Fibroblast of peridontal ligament (primary cell): ENCODE measurements around the gene TPSG1.
"Not testable (repeated sequence)": the region's sequence is repeated elsewhere in the genome, so short reads cannot be mapped to it uniquely, and the experiment has no call there.

Source experiments
- DNase-seq: peaks from one replicate; pipeline ENCODE4 v3.0.0-alpha.2; 2010; ENCODE audit errors: extremely low read depth

The TPSG1 gene

DNA sequence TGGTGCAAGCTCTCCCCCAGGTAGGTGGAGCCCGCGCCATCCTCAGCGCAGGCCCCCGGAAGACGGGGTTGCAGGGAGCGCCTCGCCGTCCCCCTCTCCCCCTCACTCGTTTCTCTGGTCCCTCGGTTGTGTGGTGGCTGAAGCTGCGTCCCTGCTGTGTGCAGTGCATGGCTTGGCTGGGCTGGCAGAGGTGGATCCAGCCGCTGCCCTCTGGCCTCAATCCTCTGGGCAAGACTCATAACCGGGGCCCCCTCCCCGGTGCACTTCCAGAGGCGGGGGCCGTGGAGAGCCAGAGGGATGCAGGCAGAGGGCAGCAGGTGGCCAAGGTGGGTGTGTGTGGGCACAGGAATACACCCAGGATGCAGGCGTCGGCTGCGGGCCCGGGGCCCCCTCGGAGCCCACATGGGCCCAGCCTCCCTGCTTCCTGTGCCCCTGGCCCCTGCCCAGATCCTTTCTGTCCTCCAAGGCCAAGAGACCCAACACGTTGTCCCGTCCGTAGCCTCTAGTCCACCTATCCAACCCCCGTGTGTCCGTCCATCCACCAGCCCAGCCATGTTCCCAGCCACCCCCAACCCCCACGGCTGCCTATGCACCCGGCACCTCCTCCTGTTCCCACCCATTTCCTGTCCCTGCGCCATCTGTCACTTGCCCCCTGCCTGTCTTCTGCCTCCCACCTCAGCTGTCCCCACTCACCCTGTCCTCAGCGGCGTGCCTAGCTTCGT lies 9.3 kb downstream of the TPSG1 start:
- no peak for DNase-seq

DNA sequence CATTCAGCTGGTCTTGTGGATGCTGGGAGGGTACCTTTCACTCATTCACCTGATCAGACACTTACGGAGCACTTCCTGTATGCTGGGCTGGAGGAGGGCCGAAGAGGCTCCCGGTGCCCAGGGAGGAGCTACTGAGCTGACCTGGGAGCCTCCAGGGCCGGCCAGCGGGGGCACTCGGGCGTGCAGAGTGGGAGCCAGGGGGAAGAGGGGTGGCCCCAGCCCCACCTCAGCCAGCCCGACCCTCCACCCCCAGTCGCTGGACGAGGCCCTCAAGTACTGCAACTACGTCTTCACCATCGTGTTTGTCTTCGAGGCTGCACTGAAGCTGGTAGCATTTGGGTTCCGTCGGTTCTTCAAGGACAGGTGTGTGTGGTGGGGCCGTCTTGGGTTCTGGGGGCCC lies 10.3 kb downstream of the TPSG1 start:
- DNase-seq, result no peak

- DNase-seq, result no peak
These were observed 11.2 kb downstream of the TPSG1 start for GRCh38 chr16:1213796-1214372.

DNA sequence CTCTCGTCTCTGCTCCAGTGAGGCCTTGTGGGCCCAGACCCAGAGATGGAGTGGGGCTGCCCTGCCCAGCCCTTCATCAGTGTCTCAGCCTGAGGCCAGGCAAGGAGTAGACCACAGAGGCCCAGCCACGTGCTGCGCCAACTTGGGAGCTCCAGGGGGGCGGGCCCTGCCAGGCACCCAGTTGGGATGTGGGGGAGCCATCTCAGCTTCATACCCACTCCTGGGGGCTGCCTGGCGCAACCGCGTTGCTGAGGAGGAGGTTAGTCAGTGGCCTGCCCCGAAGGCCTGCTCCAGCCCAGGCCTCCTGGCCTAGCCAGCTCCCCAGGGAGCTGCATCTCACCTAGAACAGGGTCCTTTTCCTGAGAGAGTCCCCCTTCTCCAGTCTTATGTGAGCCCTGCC lies 11.8 kb downstream of the TPSG1 start:
- no peak for DNase-seq

DNA sequence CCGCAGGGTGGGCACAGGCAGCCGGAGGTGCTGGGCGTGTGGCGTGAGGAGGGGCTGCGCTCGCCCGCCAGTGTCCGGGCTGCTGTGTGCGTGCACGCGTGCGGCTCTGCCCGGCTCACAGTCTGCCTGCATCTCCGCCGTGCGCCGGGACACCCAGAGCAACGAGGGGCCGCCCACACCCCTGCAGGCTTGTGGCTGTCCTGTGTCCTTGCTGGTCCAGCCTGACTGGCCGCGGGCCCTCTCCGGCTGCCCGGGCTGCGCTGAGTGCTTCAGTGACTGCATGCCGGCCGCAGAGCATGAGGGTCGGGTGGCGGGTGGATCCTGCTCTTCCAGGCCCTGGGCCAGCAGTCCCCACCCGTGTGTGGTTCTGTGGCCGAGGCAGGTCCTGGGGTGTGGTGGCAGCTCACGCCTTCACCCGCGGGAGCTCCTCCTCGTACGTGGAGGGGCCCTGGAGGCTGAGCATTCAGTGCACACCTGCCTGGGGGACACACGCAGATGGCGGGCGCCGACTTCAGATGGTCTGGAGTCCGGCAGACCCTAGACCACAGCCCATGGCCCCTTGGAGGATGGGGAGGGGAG lies 12.4 kb downstream of the TPSG1 start:
- no peak for DNase-seq

DNA sequence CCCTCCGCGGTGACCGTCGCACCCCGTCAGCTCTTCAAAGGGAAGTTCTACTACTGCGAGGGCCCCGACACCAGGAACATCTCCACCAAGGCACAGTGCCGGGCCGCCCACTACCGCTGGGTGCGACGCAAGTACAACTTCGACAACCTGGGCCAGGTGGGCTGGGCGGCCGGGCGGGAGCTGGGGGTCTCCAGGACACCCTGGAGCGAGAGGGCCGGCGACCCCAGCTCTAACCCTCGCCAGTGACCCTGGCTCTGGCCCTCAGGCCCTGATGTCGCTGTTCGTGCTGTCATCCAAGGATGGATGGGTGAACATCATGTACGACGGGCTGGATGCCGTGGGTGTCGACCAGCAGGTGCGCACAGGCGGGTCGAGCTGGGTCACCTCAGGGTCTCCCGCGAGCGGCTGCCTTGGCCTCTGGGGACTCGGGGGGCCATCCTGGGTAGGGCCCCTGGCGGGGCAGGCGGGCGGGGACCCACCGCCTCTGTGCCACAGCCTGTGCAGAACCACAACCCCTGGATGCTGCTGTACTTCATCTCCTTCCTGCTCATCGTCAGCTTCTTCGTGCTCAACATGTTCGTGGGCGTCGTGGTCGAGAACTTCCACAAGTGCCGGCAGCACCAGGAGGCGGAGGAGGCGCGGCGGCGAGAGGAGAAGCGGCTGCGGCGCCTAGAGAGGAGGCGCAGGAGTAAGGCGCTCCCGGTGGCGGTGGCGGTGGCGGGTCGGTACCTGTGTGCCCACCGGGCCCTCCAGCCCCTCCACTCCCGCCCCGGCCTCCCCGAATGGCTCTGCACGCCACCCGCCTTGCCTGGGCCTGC lies 13.4 kb downstream of the TPSG1 start:
- no peak for DNase-seq

DNA sequence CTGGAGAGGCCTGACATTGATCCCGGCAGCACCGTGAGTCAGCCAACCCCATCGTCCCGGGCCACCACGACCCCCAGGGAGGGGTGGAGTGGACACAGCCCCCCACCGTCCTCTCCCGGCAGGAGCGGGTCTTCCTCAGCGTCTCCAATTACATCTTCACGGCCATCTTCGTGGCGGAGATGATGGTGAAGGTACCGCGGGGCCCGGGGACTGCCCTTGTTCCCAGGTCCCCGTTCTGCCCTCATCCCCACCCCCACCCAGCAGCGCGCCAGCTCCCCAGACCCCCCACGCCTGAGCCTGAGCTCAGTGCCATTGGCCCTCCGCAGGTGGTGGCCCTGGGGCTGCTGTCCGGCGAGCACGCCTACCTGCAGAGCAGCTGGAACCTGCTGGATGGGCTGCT lies 14.6 kb downstream of the TPSG1 start:
- no peak for DNase-seq

- no peak for DNase-seq
These were observed 16.0 kb downstream of the TPSG1 start for GRCh38 chr16:1209081-1209480.

- no peak for DNase-seq
These were observed 16.7 kb downstream of the TPSG1 start for GRCh38 chr16:1208239-1208830.

DNA sequence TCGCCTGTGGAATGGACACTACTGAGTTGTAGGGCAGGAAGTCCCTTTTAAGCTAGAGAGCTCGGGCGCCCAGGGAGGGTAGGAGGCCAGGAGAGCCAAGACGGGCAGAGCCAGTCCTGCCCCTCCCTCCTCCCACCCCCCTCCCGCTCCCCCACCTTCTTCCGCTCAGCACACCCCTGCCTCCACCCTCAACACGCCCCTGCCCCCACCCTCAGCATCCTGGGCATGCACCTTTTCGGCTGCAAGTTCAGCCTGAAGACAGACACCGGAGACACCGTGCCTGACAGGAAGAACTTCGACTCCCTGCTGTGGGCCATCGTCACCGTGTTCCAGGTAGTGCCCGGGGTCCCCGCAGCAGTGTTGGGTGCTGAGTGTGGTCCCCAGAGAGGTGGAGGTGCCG lies 18.3 kb downstream of the TPSG1 start:
- no peak for DNase-seq

- no peak for DNase-seq
These were observed 18.7 kb downstream of the TPSG1 start for GRCh38 chr16:1206326-1206725.

GRCh38 chr16:1204933-1205332 lies 20.1 kb downstream of the TPSG1 start:
- DNase-seq, result no peak

DNA sequence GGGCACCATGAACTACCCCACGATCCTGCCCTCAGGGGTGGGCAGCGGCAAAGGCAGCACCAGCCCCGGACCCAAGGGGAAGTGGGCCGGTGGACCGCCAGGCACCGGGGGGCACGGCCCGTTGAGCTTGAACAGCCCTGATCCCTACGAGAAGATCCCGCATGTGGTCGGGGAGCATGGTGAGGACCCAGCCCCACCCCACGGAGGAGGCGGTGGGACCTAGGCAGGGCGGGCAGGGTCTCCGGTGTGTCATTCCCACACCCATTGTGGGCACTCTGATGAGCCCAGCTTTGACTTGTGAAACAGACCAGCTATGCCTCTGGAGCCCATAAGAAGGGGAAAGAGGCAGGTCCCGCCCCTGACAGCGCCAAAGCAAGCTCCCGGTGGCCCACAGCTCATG lies 22.8 kb downstream of the TPSG1 start:
- no peak for DNase-seq

GRCh38 chr16:1201444-1201843 lies 23.6 kb downstream of the TPSG1 start:
- DNase-seq, result no peak

DNA sequence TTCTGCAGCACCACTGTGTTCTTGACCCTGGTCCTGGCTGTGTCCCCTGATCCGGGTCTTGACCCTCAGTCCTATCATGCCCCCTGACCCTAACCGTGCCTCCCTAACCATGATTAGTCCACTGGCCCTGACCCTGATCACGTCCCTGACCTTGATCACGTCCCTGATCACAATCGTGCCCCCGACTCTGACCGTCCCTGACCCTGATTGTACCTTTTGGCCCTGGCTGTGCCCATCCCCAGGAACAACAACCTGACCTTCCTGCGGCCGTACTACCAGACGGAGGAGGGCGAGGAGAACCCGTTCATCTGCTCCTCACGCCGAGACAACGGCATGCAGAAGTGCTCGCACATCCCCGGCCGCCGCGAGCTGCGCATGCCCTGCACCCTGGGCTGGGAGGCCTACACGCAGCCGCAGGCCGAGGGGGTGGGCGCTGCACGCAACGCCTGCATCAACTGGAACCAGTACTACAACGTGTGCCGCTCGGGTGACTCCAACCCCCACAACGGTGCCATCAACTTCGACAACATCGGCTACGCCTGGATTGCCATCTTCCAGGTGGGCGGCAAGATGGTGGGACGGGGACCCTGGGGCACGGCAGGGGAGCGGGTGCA lies 24.9 kb downstream of the TPSG1 start:
- DNase-seq, result no peak

DNA sequence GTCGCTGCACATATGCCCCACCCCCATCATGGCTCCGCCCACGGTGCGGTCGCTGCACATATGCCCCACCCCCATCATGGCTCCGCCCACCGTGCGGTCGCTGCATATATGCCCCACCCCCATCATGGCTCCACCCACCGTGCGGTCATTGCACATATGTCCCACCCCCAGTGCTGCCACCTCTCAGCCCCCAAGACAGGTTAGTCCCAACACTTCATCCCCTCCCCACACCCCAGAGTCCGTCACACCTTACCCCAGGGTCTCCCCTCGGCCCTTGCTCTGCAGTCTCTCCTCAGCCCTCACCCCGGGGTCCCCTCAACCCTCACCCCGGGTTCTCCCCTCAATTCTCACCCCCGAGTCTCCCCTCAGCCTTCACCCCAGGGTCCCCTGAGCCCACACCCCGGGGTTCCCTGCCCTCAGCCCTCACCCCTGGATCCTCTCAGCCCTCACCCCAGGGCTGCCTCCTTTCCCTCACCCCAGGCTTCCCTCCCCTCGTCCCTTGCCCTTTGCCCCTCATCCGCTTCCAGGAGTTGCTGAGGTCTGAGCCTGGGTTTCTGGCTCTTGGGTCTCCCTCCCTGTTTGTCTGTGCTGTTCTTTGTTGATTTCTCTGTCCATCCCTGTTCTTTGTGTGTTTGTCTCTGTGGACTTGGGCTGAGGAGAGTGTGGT lies 25.6 kb downstream of the TPSG1 start:
- DNase-seq, result no peak

GRCh38 chr16:1198671-1199346 lies 26.3 kb downstream of the TPSG1 start:
- DNase-seq, result not testable (repeated sequence)

GRCh38 chr16:1198194-1198593 lies 26.9 kb downstream of the TPSG1 start:
- no peak for DNase-seq

DNA sequence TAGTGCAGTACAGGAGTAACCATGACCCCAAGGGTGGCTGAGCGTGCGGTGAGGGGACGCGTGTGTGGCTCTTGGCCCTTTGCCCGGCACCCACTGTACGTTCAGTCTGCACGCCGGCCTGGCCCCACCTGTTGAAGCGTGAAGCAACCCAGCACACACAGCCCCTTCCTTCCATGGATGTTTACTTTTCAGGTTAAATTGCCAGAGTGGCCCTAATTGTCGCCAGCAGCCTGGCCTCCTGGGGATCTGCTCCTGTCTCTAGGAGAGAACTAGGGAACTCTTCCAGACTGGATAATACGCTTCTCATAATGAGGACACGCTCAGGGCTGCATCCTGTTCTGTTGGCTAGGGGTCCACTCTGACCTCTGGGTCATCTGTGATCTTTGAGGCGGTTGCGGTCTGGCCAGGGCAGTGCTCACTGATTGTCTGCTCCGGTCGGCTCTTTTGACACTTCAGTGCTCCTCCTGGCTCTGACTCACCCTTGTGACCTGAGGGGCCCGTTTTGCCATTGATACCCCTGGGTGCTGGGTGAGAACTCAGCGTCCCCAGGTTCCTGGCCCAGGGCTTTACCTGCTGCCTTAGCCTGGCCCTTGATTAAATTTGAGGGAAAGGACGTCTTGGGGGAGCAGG lies 27.7 kb downstream of the TPSG1 start:
- DNase-seq, result no peak

DNA sequence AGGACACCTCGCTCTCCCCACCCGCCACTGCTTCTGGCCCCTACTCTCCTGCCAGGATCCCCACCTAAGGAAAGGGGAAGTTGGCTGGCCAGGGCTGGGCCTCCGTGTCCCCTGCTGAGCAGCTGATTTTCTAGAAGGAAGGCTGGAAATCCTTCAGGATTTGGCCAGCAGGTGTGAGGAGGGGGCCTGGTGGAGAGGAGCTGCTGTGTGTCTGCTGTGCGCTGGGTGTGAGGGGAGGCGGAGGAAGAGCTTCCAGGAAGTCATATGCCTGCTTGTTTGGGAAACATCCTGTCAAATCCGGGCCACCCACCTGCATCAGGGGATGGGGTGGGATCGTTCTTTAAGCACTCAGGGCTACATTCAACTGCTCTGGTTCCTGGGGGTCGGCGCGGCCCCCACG lies 28.6 kb downstream of the TPSG1 start:
- no peak for DNase-seq

- no peak for DNase-seq
These were observed 29.7 kb downstream of the TPSG1 start for GRCh38 chr16:1195393-1195666.
